ENCODE measurements around the gene HOXD10. TPM values are rescaled to one million over a fixed set of nuclear protein-coding genes. Genes with fewer than 3 reads are reported as not detected.
A peak's percentile ranks its signal among the peaks of the same experiment; 100 is the strongest.

Gene HOXD10
- polyA plus RNA-seq, 1 donor, result 0.18 TPM

GRCh38 chr2:176110415-176111308, 5.9 kb upstream of the HOXD10 start:
- no peaks in the 10 kb centered on the region for H3K4me1 ChIP-seq (ENCODE audit: control insufficient read depth, insufficient read depth, low read length)
- peaks cover 96% of the 10 kb centered on the region for H3K27me3 ChIP-seq (ENCODE audit: control insufficient read depth, insufficient read depth, low read length)
- H3K4me3 ChIP-seq (ENCODE audit: low read length), result no peak overlapping the region
- 48% methylated on average over 3 of the region's 7 CpGs for WGBS (ENCODE audit: insufficient coverage, low lambda C conversion rate)
- H3K9me3 ChIP-seq (ENCODE audit: control insufficient read depth, low read depth, low read length), result peaks cover 21% of the 10 kb centered on the region
- H3K36me3 ChIP-seq (ENCODE audit: control insufficient read depth, insufficient read depth, low read length), result no peaks in the 10 kb centered on the region
- H3K27ac ChIP-seq (ENCODE audit: low read length), result no peak overlapping the region
- DNase-seq, result no peak

- Histone ChIP-seq H3K4me1 (ENCODE audit: control insufficient read depth, insufficient read depth, low read length) (no peaks in the 10 kb centered on the region), H3K27me3 (ENCODE audit: control insufficient read depth, insufficient read depth, low read length) (peaks cover 96% of the 10 kb centered on the region), H3K4me3 (ENCODE audit: low read length) (no peak overlapping the region), H3K36me3 (ENCODE audit: control insufficient read depth, insufficient read depth, low read length) (no peaks in the 10 kb centered on the region), H3K9me3 (ENCODE audit: control insufficient read depth, low read depth, low read length) (peaks cover 26% of the 10 kb centered on the region), H3K27ac (ENCODE audit: low read length) (no peak overlapping the region)
- DNase-seq, result peak; percentile 18 to 53
- no CpG with 5 or more reads among the region's 16 CpGs for WGBS (ENCODE audit: insufficient coverage, low lambda C conversion rate)
Measured at GRCh38 chr2:176111309-176111663, 5.3 kb upstream of the HOXD10 start.

GRCh38 chr2:176111846-176112374, 4.7 kb upstream of the HOXD10 start:
- Histone ChIP-seq H3K9me3 (ENCODE audit: control insufficient read depth, low read depth, low read length) (peaks cover 24% of the 10 kb centered on the region), H3K27ac (ENCODE audit: low read length) (no peak overlapping the region), H3K4me1 (ENCODE audit: control insufficient read depth, insufficient read depth, low read length) (no peaks in the 10 kb centered on the region), H3K27me3 (ENCODE audit: control insufficient read depth, insufficient read depth, low read length) (peaks cover 96% of the 10 kb centered on the region), H3K4me3 (ENCODE audit: low read length) (no peak overlapping the region), H3K36me3 (ENCODE audit: control insufficient read depth, insufficient read depth, low read length) (no peaks in the 10 kb centered on the region)
- DNase-seq, result no peak
- no CpG with 5 or more reads among the region's 29 CpGs for WGBS (ENCODE audit: insufficient coverage, low lambda C conversion rate)

- Histone ChIP-seq H3K36me3 (ENCODE audit: control insufficient read depth, insufficient read depth, low read length) (no peaks in the 10 kb centered on the region), H3K4me1 (ENCODE audit: control insufficient read depth, insufficient read depth, low read length) (no peaks in the 10 kb centered on the region), H3K4me3 (ENCODE audit: low read length) (no peak overlapping the region), H3K27ac (ENCODE audit: low read length) (no peak overlapping the region), H3K27me3 (ENCODE audit: control insufficient read depth, insufficient read depth, low read length) (peaks cover 99% of the 10 kb centered on the region), H3K9me3 (ENCODE audit: control insufficient read depth, low read depth, low read length) (peaks cover 26% of the 10 kb centered on the region)
- no peak for DNase-seq
- no CpG with 5 or more reads among the region's 40 CpGs for WGBS (ENCODE audit: insufficient coverage, low lambda C conversion rate)
Measured at GRCh38 chr2:176112375-176113302, 3.9 kb upstream of the HOXD10 start.

- Histone ChIP-seq H3K27me3 (ENCODE audit: control insufficient read depth, insufficient read depth, low read length) (peaks cover 100% of the 10 kb centered on the region), H3K4me3 (ENCODE audit: low read length) (no peak overlapping the region), H3K9me3 (ENCODE audit: control insufficient read depth, low read depth, low read length) (peaks cover 29% of the 10 kb centered on the region), H3K36me3 (ENCODE audit: control insufficient read depth, insufficient read depth, low read length) (no peaks in the 10 kb centered on the region), H3K4me1 (ENCODE audit: control insufficient read depth, insufficient read depth, low read length) (no peaks in the 10 kb centered on the region), H3K27ac (ENCODE audit: low read length) (no peak overlapping the region)
- no CpG with 5 or more reads among the region's 26 CpGs for WGBS (ENCODE audit: insufficient coverage, low lambda C conversion rate)
- no peak for DNase-seq
Measured at GRCh38 chr2:176114120-176114929, 2.3 kb upstream of the HOXD10 start.

- Histone ChIP-seq H3K4me3 (ENCODE audit: low read length) (no peak overlapping the region), H3K27me3 (ENCODE audit: control insufficient read depth, insufficient read depth, low read length) (peaks cover 100% of the 10 kb centered on the region), H3K4me1 (ENCODE audit: control insufficient read depth, insufficient read depth, low read length) (no peaks in the 10 kb centered on the region), H3K27ac (ENCODE audit: low read length) (no peak overlapping the region), H3K36me3 (ENCODE audit: control insufficient read depth, insufficient read depth, low read length) (no peaks in the 10 kb centered on the region), H3K9me3 (ENCODE audit: control insufficient read depth, low read depth, low read length) (peaks cover 29% of the 10 kb centered on the region)
- 7% methylated on average over 8 of the region's 16 CpGs for WGBS (ENCODE audit: insufficient coverage, low lambda C conversion rate)
- DNase-seq, result no peak
Measured at GRCh38 chr2:176114930-176115625, 1.5 kb upstream of the HOXD10 start.

- no peaks in the 10 kb centered on the region for H3K4me1 ChIP-seq (ENCODE audit: control insufficient read depth, insufficient read depth, low read length)
- peaks cover 29% of the 10 kb centered on the region for H3K9me3 ChIP-seq (ENCODE audit: control insufficient read depth, low read depth, low read length)
- no peak overlapping the region for H3K27ac ChIP-seq (ENCODE audit: low read length)
- DNase-seq, result no peak
- peaks cover 100% of the 10 kb centered on the region for H3K27me3 ChIP-seq (ENCODE audit: control insufficient read depth, insufficient read depth, low read length)
- no CpG with 5 or more reads among the region's 40 CpGs for WGBS (ENCODE audit: insufficient coverage, low lambda C conversion rate)
- no peak overlapping the region for H3K4me3 ChIP-seq (ENCODE audit: low read length)
- H3K36me3 ChIP-seq (ENCODE audit: control insufficient read depth, insufficient read depth, low read length), result no peaks in the 10 kb centered on the region
Measured at GRCh38 chr2:176117162-176117822, 714 bp downstream of the HOXD10 start.

GRCh38 chr2:176117823-176118371, 1.3 kb downstream of the HOXD10 start:
- no peak overlapping the region for H3K27ac ChIP-seq (ENCODE audit: low read length)
- no peak for DNase-seq
- no peak overlapping the region for H3K4me3 ChIP-seq (ENCODE audit: low read length)
- WGBS (ENCODE audit: insufficient coverage, low lambda C conversion rate), result no CpG with 5 or more reads among the region's 11 CpGs
- H3K36me3 ChIP-seq (ENCODE audit: control insufficient read depth, insufficient read depth, low read length), result no peaks in the 10 kb centered on the region
- peaks cover 3% of the 10 kb centered on the region for H3K4me1 ChIP-seq (ENCODE audit: control insufficient read depth, insufficient read depth, low read length)
- peaks cover 29% of the 10 kb centered on the region for H3K9me3 ChIP-seq (ENCODE audit: control insufficient read depth, low read depth, low read length)
- peaks cover 100% of the 10 kb centered on the region for H3K27me3 ChIP-seq (ENCODE audit: control insufficient read depth, insufficient read depth, low read length)

Data from large intestine (tissue), 3 donors.